GM19043 (cell line): Measurements from ENCODE around the gene UBC.
"Not testable (repeated sequence)": the region's sequence is repeated elsewhere in the genome, so short reads cannot be mapped to it uniquely, and the experiment has no call there.

ENCODE experiments used
- ATAC-seq: cut with Tn5 transposase; IDR thresholded peaks from one replicate; pipeline ENCODE4 v1.9.1; 2021; ENCODE audit warnings: low read depth; ENCODE audit not compliant: unreplicated experiment

UBC gene

GRCh38 chr12:124916374-124917134 is 2.1 kb upstream of the UBC start:
- ATAC-seq: no peak

- ATAC-seq: no peak
These were observed 1.1 kb upstream of the UBC start for GRCh38 chr12:124915239-124916236.

GRCh38 chr12:124913474-124914391 is 717 bp downstream of the UBC start:
- ATAC-seq: no peak

- not testable (repeated sequence) for ATAC-seq
These were observed 1.7 kb downstream of the UBC start for GRCh38 chr12:124912529-124913287.

- ATAC-seq: not testable (repeated sequence)
These were observed 2.9 kb downstream of the UBC start for GRCh38 chr12:124911521-124911920.

- no peak for ATAC-seq
These were observed 3.6 kb downstream of the UBC start for GRCh38 chr12:124910561-124911478.

GRCh38 chr12:124909831-124910560 is 4.5 kb downstream of the UBC start:
- ATAC-seq: no peak

GRCh38 chr12:124906606-124907261 is 7.7 kb downstream of the UBC start:
- peak; percentile 76 for ATAC-seq

- no peak for ATAC-seq
These were observed 9.9 kb downstream of the UBC start for GRCh38 chr12:124904306-124905098.

GRCh38 chr12:124902916-124903315 is 11.5 kb downstream of the UBC start:
- ATAC-seq: no peak

GRCh38 chr12:124901003-124901402 is 13.4 kb downstream of the UBC start:
- no peak for ATAC-seq

GRCh38 chr12:124900345-124900795 is 14.1 kb downstream of the UBC start:
- not testable (repeated sequence) for ATAC-seq

- ATAC-seq: no peak
These were observed 15.5 kb downstream of the UBC start for GRCh38 chr12:124898923-124899294.

- no peak for ATAC-seq
These were observed 16.1 kb downstream of the UBC start for GRCh38 chr12:124898200-124898922.

- no peak for ATAC-seq
These were observed 18.0 kb downstream of the UBC start for GRCh38 chr12:124896461-124896860.
